ENCODE results near the gene CD83. TPM values are rescaled to one million over a fixed set of nuclear protein-coding genes. Genes with fewer than 3 reads are reported as not detected.

The CD83 gene
- polyA plus RNA-seq, 1 experiment: 0.85 TPM

DNA sequence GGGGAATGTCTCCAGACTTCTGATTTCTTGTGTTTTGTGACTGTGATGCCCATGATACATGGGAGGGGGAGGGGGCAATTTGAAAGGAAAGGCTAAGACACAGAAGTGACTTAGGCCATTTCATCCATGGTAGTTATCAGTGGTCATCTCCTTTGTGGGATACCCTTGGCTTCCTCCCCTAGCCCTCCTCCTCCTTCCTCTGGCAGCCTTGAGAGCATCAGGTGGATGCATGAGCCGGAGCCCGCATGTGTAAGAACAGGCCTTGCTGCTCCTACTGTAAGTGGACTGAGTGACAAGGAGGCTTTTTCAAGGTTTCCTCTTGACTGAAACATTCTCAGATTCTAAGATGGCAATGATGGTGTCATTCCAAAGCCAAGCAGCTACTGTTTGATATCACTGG is 874 bp downstream of the CD83 start:
- TF ChIP-seq, protein P1, sequence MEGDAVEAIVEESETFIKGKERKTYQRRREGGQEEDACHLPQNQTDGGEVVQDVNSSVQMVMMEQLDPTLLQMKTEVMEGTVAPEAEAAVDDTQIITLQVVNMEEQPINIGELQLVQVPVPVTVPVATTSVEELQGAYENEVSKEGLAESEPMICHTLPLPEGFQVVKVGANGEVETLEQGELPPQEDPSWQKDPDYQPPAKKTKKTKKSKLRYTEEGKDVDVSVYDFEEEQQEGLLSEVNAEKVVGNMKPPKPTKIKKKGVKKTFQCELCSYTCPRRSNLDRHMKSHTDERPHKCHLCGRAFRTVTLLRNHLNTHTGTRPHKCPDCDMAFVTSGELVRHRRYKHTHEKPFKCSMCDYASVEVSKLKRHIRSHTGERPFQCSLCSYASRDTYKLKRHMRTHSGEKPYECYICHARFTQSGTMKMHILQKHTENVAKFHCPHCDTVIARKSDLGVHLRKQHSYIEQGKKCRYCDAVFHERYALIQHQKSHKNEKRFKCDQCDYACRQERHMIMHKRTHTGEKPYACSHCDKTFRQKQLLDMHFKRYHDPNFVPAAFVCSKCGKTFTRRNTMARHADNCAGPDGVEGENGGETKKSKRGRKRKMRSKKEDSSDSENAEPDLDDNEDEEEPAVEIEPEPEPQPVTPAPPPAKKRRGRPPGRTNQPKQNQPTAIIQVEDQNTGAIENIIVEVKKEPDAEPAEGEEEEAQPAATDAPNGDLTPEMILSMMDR (IDR thresholded peaks at IDR 0.05; ENCODE audit: insufficient read depth, low read depth, low read length): no peak
- ChIA-PET POLR2A (no interaction called here), CTCF (interaction anchor here (0.7 to 1.8 kb wide), 2 partner anchors 11 to 12 kb away, joined by 3 to 8 read pairs; no protein-coding TSS in a partner anchor)
- no peaks in the 10 kb centered on the region for H3K36me3 ChIP-seq (ENCODE audit: control insufficient read depth, insufficient read depth, low read length)
- H3K4me3 ChIP-seq (ENCODE audit: low read depth, low read length): no peak overlapping the region
- no peak for DNase-seq (ENCODE audit: low read depth)
- peaks cover 2% of the 10 kb centered on the region; the same call in 1 of the 2 replicates for H3K27me3 ChIP-seq (ENCODE audit: control insufficient read depth, insufficient read depth, low read length)

DNA sequence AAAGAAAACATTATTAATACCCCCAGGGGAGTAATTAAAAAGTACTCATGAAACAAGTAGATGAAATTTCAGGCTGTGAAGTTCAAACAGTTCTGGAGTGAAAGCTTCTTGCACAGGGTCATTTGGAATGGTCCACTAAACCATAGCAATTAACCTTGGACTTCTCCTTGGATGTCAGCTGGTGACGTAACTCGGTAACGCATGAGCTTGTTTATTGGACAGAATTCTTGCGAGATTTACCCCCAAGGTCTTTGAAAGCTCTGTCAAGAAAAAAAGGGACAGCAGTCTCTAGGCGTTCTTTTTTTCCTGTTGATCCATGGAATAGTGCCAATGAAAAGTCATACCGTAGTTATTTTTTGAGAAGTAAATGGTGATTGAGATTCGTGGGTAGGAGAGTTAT is 2.2 kb downstream of the CD83 start:
- Histone ChIP-seq H3K36me3 (ENCODE audit: control insufficient read depth, insufficient read depth, low read length) (no peaks in the 10 kb centered on the region), H3K27me3 (ENCODE audit: control insufficient read depth, insufficient read depth, low read length) (peaks cover 2% of the 10 kb centered on the region; the same call in 1 of the 2 replicates), H3K4me3 (ENCODE audit: low read depth, low read length) (no peak overlapping the region)
- DNase-seq (ENCODE audit: low read depth): no peak
- CTCF ChIA-PET: interaction anchor here (1.8 kb wide), 1 partner anchor 9 kb away, joined by 8 read pairs; no protein-coding TSS in a partner anchor
- POLR2A ChIA-PET: no interaction called here
- TF ChIP-seq, protein P1 (IDR thresholded peaks at IDR 0.05; ENCODE audit: insufficient read depth, low read depth, low read length): no peak

DNA sequence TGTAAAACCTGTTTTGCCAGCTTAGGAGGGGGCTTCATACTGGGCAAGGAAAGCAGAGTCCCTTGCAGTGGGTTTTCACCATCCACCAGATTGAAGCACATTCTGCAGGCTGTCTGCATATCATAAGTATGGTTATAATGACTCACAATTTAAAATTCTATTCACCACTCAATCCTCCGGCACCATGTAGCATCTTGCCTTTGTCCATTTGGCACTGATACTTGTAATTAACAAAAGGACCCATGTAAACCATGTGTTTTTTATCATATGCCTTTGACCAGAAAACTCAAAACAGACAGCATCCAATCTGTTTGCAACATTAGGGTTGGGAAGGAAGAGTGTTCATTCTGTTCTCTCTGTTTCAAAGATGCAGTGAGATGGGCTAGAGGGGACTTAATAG is 3.0 kb downstream of the CD83 start:
- CTCF ChIA-PET: no interaction called here
- H3K27me3 ChIP-seq (ENCODE audit: control insufficient read depth, insufficient read depth, low read length): 0 out of 2 replicates have a peak, but pooled peaks cover 2% of the 10 kb centered on the region
- no peak for DNase-seq (ENCODE audit: low read depth)

DNA sequence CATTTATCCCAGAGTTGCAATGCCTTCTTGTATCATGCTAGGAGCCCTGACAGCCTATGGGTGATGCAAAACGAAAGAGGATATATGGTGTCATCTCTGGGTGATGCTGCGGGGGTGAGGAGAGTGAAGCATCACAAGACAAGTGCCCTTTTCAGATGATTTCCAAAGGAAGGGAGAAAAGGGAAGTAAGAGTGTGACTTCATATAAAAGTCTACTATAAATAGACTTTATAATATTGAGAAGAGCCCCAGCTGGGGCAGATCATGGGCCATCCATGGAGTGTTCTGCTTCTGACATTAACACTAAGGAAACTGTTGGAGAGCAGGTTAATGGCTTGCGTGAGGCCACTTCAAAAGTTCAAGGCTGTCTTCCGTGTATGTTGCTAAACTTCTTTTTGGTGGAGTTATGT is 4.4 kb downstream of the CD83 start:
- Histone ChIP-seq H3K27me3 (ENCODE audit: control insufficient read depth, insufficient read depth, low read length) (0 out of 2 replicates have a peak, but pooled peaks cover 2% of the 10 kb centered on the region), H3K4me3 (ENCODE audit: low read depth, low read length) (no peak overlapping the region), H3K36me3 (ENCODE audit: control insufficient read depth, insufficient read depth, low read length) (no peaks in the 10 kb centered on the region)
- ChIA-PET POLR2A (no interaction called here), CTCF (no interaction called here)
- TF ChIP-seq, protein P1 (IDR thresholded peaks at IDR 0.05; ENCODE audit: insufficient read depth, low read depth, low read length): no peak
- no peak for DNase-seq (ENCODE audit: low read depth)

More for the DNA sequence above, 3.0 kb downstream of the CD83 start:
- POLR2A ChIA-PET: no interaction called here
- Histone ChIP-seq H3K36me3 (ENCODE audit: control insufficient read depth, insufficient read depth, low read length) (no peaks in the 10 kb centered on the region), H3K4me3 (ENCODE audit: low read depth, low read length) (no peak overlapping the region)
- TF ChIP-seq, protein P1 (IDR thresholded peaks at IDR 0.05; ENCODE audit: insufficient read depth, low read depth, low read length): no peak

DNA sequence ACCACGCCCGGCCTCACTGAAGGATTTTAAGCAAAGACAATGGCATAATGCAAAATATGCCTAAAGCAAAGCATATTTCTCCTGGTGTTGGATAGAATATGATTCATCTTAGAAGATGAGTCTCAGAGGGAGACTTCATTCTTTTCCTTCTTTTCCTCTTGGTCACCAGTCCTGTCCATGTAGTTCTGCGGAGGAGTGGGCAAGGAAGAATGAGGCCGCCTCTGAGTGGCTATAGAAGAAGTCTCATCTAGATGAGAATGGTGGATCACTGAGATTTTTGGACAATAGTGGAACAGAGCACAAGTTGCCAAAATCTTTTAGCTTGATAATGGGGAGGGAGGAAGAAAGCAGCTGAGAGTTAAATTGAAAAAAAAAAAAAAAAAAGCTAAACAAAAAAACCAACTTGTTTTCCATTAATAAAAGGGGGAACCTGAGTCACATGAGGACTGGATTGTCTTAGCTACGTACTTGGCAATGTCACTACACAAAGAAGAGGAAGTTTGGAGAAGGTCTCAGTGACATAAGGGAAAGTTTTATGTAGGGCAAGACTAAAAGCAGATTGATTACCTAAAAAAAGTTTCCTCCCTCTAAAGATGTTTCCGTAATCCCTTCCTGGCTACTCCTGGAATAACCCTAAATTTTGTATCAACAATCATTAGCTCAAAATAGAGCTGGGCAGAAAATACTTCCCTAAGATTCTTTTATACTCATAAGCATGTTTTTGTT is 6.0 kb downstream of the CD83 start:
- DNase-seq (ENCODE audit: low read depth): no peak
- Histone ChIP-seq H3K4me3 (ENCODE audit: low read depth, low read length) (no peak overlapping the region), H3K36me3 (ENCODE audit: control insufficient read depth, insufficient read depth, low read length) (no peaks in the 10 kb centered on the region), H3K27me3 (ENCODE audit: control insufficient read depth, insufficient read depth, low read length) (0 out of 2 replicates have a peak, but pooled peaks cover 1% of the 10 kb centered on the region)
- TF ChIP-seq, protein P1 (IDR thresholded peaks at IDR 0.05; ENCODE audit: insufficient read depth, low read depth, low read length): no peak
- POLR2A ChIA-PET: no interaction called here
- CTCF ChIA-PET: interaction anchor here (2.8 kb wide), 1 partner anchor 22 kb away, joined by 7 read pairs; no protein-coding TSS in a partner anchor
